Stimulated activated CD8-positive, alpha-beta memory T cell treated with anti-CD3 and anti-CD28 coated beads, Interleukin-12 subunit alpha, Interleukin-12 subunit beta, amount 100 ng/mL, for 24 hours (primary cell): ENCODE results near the gene ZDHHC14.

Experiments used
- DNase-seq: peaks from one replicate; pipeline ENCODE4 v3.0.0-alpha.2; 2020; ENCODE audit errors: extremely low read depth

ZDHHC14 gene

DNA sequence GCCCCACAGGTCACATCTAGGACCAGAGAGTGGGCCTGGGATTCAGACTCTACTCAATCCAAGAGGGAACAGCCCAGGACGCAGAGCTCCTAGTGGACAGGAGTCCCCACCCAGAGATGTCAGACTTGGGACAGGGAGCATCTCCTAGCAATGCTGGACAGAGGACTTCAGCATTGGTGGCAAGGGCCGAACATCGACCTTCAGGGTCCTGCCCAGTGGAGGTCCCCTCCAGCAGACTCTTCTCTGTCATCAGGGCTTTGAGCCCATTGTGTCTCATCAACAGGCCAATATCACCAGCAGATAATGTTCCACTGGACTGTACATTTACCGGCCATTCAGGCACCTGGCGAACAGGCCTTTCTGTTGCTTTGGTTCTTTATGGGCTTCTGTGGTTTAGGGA lies 282.3 kb downstream of the ZDHHC14 start:
- DNase-seq = no peak

DNA sequence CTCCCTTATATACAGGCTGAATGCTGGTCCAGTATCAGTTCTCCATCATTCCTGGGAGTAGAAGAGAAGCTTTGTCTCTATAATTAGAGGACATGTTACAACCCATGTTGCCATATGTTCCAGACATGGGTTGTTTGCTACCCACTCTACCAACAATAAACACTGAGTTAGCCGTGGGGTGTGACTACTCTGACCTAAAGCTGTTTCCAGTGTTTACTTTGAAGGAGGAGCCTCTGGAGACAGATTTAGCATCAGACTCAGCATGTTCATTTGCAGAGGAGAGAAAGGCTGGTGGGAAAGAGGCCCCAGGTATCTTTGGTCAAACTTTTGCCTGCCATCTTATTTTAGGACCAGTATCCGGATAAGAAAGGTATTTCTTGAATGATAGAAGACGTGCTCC lies 284.2 kb downstream of the ZDHHC14 start:
- DNase-seq = no peak

DNA sequence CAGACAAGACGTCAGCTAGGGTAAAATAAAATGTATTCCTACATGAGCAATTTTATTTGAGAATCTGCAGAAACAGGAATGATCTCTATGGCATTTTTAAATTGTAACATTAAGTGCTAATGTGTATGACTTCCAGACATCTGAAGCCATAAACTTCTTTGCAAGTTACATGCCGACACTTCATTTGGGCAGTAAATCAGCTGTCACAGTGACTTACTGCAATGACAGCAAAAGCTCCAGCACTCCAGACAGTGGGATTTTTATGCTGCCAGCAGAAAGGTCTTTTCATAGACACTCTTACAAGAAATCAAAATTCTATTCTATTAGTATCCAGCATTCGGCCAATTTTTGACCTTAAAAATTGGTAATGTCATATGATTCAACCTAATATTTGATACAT lies 285.7 kb downstream of the ZDHHC14 start:
- DNase-seq = no peak

DNA sequence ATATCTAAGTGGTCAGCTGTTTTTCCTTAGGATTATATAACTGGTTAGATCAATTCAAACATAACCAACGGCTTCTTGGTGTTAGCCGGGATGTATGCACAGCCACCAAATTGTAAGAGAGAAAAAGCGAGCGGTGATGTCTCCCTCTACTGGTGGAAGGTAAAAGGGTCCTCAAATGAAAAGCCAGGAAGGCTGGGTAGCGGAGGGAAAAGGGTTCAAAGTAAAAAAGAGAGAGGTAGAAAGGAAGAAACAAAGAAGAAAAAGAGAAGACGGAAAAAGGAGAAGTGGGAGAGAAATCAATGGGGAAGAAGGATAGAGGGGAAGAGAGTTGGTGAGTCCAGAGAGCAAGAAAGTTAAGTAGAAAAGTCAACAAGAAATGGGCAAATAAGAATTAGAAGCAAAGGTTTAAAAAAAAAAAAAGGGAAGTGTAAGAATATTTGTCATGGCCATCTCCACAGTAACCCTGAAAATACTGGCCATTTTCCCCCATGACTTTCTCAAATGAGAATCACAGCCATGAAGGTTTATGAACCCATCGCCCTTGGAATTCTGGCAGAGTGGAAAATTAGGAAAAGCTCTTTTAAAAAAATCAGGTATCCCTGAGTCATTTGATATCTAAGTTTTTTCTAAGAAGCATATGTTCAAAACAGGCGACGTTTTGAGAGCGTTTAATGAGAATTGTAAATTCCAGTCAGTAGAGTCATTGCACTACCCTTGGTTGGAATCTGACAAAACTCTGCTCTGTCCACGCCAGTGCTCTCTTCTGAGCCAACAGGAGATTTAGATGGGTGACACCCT lies 286.4 kb downstream of the ZDHHC14 start:
- DNase-seq = peak; percentile 17

DNA sequence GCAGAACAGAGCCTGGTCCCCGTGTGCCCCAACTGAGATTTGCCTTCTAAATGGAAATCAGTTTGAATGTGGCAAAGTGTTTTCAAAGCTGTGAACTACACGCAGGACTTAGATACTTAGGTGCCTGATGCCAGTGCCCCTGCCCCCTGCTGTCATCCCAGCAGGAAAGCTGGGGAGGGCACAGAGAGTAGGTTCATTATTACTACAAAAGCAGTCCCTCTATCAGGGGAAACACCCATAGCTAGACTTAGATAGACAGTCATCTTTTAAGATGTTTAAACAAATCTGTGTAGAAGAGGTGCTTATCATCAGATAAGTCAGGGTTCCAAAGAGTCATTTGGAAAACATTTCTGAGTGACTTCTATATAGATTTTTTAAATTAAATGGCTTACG lies 287.0 kb downstream of the ZDHHC14 start:
- no peak for DNase-seq

DNA sequence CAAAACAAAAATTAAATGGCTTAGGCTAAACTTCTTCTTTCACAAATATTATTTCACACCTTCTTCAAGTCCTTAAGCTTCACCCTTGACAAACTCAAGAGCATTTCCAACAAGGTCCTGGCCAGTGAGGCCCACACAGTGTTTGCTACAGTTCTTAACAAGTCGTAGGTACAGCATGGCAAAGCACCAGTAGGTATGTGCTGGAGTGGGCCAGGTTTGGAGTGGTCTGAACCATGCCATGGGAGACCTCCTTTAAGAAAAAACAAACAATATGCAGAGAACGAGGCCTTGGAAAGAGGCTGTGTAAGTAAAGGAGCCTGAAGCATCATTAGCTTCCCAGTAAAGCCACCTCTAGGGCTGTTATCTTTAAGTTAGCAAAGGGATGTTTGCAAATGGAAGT lies 287.7 kb downstream of the ZDHHC14 start:
- no peak for DNase-seq

DNA sequence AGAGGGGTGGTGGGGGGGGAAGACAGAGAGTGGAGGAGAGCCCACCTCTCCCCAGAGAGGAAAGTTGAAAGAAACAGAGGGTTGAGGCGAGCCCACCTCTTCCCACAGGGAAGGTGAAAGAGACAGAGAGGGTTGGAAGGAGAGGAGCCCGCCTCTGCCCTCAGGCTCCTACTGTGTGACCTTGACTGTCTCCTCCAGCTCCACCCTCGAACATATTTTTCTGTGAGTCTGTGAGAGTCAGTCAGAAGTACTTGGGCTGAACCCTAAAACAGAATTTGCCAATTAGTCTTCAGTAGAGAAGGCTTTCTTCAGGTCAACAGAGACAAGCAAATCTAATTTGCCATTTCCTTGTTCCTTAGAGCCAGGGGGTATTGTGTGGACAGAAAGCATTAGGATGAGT lies 288.3 kb downstream of the ZDHHC14 start:
- DNase-seq = no peak

DNA sequence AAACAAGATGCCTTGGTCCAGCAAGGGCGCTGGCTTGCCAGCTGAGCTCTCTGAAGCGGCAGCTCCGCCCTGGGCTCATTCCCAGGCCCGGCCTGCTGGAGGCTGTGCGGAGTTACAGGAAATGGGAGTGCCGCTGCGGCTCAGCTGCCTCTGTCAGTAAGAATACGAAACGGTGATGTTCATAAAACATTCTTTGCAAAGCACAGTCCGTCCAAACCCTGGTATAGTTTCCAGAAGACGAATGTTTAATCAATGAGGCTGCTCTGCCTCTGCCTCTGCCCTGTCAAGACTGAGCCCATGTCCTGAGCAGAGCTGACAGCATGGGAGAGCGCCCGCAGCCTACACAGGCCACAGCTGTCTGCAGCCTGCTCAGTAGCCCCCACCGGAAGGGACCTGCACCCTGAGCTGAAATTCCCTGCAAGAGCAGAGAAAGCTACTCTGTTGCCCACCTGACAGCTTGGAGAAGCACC lies 288.8 kb downstream of the ZDHHC14 start:
- no peak for DNase-seq

DNA sequence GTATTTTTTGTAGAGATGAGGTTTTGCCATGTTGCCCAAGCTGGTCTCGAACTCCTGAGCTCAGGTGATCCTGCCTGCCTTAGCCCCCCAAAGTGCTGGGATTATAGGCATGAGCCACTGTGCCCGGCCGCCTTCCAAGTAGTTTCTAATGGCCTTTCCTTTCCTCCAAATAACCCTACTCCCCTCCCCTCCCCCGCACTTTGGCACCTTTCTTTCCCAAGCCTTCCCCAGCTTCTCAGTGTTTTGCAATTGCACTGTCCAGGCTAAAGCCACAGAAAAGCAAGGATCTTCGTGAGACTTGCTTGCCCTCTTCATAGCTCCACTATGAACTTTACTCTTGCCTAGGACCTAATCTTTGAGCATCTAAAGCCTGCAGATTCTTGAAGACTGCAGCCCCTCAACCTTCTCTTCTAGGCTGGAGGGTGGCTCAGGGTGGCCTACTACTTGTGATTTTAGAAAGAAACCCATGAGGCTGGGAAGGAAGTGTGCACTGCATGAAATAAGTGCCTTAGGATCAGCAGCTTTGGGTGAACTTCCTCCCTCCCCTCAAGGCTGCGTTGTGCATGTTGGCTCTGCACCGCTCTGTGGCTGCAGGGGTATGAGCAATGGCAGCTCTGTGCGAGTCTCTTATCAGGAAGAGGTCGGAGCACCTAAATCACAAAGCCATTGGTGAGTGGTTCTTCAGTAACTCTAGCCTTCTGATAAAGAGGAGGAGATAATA lies 289.6 kb downstream of the ZDHHC14 start:
- no peak for DNase-seq

DNA sequence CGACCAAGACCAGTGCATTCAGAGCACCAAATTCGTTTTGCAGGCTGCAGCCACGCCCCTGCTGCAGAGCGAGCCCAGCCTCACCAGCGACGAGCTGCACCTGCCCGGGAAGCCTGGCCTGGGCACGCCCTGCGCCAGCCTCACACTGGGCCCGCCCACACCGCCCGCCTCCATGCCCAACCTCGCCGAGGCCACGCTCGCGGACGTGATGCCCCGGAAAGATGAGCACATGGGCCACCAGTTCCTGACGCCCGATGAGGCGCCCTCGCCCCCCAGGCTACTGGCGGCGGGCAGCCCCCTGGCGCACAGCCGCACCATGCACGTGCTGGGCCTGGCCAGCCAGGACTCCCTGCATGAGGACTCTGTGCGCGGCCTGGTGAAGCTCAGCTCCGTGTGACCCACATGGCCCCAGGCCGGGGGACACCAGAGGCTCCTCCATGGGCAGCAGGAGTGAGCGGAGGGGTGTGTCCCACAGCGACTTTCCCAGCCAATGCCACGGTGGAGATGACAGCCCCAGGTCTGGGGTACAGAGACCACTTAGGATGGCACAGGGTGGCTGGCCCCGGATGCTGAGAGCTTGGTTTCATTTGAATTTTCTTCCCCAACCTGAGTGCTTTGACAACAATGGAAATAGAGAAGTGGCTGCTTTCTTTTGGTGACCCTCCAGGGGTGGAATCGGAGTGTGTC lies 291.9 kb downstream of the ZDHHC14 start:
- no peak for DNase-seq

DNA sequence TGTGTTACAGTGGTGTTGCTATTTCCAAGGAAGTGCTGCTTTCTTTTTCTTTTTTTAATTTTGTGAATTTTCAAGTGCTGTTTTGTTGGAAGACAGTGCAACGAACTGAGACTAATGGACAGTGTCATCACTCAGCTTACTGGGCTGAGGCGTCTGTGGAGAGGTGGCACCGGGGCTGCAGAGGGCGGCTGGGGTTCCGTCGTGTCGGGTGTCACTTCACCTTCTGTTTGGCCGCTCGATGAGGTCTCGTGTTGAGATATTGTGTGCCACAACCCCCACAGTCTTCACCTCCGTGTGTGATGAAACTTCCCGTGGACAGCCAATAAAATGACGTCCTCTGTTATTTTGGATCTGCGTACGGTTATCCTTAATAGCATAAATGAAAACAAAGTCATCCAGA lies 292.6 kb downstream of the ZDHHC14 start:
- DNase-seq = no peak

DNA sequence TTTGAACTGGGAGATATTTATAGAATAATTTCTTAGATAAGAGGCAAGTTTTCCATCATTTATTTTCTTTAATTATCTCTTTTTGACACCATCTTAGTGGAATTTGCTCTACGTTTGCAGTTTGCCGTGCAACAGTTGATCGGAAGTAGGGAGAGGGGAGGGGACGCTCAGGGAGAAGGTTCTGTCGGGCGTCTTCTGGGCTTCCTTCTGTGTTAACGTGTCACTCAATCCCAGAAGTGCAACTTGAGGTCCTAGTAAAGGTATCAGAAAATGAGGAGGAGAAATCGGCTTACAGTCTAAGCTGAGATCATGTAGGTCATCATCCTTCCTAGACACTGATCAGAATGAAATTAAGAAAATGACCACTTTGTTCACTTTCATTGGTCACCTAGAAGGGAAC lies 293.1 kb downstream of the ZDHHC14 start:
- no peak for DNase-seq

DNA sequence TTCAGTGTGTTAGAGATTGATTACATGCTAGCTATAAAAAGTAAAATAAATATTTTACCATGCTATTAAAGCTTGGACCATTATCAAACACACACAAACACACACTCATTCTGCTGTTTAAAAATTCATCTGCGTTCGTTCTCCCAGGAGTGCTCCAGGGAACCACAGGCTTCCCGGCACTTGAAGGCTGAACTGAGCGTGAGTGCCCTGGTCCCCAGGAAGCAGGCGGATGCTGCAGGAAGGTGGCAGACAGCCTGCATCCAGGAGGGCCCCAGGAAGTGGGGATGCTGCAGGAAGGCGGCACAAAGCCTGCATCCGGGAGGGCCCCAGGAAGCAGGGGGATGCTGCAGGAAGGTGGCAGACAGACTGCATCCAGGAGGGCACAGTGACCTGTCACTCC lies 294.8 kb downstream of the ZDHHC14 start:
- DNase-seq = no peak

DNA sequence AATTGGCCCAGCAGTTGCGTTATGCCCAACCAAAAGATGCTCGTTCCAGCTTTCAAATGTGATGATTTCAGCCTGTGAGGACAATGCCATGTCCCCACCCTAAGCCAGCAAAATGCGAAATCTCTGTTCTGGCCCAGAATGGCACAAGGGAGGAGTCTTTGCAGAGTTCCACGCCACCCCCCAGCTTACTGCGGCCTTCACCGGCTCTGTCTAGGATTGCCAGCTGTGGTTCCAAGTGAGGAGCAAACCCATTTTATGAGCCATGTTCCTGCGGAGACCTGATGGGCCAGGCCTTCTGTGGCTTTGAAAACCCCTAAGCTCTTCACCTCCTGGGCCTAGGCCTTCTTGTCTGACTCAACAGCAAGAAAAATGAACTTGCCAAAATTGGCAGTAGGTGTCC lies 295.3 kb downstream of the ZDHHC14 start:
- DNase-seq = no peak

DNA sequence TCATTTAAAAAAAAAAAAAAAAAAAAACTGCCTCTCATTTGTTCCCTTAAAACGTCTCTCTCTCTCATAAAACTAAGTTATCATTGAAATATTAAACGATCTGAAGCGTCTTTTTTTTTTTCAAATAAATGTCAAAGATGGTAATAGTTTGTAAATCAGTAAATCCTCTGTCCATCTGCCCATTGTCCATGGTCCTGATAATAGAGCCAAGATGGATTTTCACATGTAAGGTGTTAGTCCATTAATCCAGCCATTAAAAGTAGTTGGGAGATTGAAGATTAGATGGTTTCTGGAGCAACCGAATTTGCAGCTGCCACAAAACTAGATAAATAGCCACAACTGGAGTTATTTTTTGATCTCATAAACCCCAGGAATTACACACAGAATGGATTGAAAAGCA lies 296.2 kb downstream of the ZDHHC14 start:
- no peak for DNase-seq

DNA sequence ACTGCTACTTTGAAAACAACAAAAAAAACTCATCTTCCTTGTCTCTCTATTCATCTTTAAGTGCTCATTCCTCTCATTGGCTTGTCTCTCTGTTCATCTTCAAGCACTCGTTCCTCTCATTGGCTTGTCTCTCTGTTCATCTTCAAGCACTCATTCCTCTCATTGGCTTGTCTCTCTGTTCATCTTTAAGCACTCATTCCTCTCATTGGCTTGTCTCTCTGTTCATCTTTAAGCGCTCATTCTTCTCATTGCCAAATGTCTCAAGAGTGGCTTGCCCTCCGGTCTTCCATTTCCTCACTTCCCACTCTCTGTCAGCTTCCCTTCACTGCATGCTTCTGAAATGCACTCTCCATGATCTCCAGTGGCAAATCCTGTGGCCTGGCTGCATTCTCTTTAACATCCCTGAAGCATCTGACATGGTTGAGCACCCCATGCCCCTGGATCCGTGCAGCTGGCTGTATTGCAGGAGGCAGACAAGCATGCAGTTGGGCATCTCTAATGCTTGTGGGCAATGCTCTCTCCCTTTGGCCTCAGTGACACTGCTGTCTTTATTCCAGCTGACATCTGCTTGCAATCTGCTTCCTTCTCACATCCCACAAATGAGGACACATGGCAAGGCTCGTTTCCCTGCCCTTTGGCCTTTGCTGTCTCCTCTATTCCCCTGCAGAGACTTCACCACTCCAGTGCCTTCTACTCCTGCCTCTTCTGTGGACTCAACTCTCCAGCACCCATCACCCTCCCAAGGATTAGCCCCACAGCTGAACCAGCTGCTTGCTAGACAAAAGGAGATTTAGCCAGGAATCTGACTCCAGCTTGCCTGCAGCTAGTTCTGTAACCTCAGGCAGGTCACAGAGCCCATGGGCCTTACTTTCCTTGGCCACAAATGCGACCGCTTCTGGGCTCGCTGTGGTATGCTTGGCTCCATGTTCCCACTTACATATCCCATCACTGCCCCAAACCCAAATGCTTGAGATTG lies 298.9 kb downstream of the ZDHHC14 start:
- no peak for DNase-seq

DNA sequence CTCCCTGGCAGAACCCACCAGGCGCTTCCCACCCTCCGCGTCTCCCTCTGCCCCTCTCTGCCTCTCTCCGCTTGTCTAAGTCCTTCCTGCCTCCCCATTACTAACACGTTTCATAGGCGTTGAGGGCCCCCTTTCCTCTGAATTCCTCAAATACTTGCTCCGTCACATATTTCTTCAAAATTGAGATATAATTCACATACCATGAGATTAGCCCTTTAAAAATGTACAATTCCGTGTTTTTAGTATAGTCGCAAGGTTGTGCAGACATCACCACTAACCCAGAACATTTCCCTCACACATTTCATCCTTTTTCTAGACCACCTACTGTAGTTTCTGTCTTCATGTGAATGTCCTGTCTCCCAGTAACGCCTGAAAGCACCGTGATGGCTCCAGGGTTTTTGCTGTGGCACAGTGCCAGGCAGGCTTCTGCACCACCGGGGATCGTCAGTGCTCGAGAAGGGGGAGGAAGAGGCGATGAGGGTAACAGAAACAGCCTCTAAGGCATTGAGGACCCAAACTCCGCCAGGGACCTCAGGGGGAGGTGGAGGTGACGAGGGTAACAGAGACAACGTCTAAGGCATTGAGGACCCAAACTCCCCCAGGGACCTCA lies 300.2 kb downstream of the ZDHHC14 start:
- DNase-seq = no peak

DNA sequence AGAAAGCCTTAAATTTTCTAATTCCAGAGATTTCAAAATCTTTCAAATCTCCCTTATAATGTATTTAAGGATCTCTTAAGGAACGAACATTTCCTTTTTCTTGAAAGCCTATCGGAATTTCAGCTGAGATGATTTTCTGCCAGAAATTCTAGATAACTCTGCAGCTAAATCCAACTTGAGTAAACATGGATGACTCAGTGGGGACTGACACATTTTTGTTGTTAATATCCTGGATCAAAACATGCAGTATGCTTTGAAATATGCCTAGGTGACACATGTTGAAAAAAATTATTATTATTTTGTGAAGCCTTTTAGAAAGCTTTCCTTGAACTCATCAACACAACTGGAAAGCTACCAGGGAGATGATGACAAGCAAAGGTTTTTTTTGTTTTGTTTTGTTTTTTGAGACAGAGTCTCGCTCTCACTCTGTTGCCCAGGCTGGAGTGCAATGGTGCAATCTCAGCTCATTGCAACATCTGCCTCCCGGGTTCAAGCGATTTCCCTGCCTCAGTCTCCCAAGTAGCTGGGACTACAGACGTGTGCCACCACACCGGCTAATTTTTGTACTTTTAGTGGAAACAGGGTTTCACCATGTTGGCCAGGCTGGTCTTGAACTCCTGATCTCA lies 302.0 kb downstream of the ZDHHC14 start:
- no peak for DNase-seq

DNA sequence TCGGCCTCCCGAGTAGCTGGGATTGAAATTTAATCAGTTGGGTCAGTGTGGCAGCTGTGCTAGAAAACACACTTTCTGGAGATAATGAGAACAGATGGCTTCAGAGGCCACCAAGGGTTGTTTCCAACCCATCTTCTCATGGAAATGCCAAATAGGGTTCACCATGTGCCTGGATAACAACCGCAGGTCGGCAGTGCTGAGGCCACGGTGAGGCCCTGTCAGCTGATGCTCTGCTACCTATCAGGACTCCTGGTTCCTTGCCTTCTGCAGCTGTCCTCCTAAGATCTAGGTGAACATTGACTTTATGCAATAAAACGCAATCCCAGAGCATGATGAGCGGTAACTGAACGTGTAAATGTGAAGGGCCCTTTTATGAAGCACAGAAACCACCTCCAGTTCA lies 302.7 kb downstream of the ZDHHC14 start:
- DNase-seq = no peak

DNA sequence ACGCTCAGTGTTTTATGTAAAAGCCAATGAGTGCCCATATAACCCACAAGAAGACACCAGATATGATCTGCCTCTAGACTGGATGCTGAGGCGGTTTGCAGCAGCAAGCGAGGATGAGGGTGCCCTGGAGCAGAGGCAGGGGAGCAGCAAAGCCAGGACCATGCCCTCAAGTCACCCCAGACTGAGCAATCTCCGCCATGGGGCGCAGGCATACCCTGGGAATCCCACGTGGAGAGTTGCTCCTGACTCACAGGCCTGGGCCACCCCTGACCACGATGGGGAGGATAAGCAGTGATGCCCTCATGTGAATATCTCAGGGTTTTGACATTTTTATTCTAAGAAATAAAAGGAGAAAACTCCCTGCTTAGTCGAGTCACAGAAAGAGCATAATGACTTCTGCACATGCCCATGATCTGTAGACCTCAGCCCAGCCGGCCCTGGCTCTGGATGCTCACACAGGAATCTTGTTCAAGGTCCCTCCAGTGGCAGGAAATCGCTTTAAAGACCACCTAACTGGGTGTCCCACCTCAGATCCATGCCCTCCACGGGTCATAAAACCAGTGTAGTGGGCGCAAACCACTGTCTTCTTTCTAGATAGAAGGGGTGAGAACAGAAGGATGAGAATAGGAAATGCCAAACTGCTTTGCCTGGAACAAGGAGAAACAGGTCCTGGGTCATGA lies 303.8 kb downstream of the ZDHHC14 start:
- DNase-seq = no peak
